Coronary artery (tissue), 2 donors: ENCODE data around the gene HELZ.

Experiments used
- DNase-seq: peaks from one replicate; pipeline ENCODE4 v3.0.0-alpha.2; 2017; ENCODE audit warnings: low spot score
- H3K27ac ChIP-seq, 2 donors: fragments of 200-600 bp; sonication (generic); one replicate each; pipeline ENCODE4 v1.5.1; 2016 to 2019
- H3K4me3 ChIP-seq: fragments of 200-600 bp; sonication (generic); 2 replicates; pipeline ENCODE4 v1.5.1; 2016; ENCODE audit warnings: mild to moderate bottlenecking, moderate library complexity
- CTCF ChIP-seq: fragments of 200-600 bp; sonication (generic); IDR thresholded peaks from one replicate; pipeline ENCODE4 v1.5.1; 2019; ENCODE audit warnings: antibody characterized with exemption

Gene HELZ

GRCh38 chr17:67174190-67174589, 70.8 kb downstream of the HELZ start:
- Histone ChIP-seq H3K4me3 (no peak overlapping the region), H3K27ac (no peak overlapping the region)
- TF ChIP-seq CTCF = no peak
- no peak for DNase-seq

DNA sequence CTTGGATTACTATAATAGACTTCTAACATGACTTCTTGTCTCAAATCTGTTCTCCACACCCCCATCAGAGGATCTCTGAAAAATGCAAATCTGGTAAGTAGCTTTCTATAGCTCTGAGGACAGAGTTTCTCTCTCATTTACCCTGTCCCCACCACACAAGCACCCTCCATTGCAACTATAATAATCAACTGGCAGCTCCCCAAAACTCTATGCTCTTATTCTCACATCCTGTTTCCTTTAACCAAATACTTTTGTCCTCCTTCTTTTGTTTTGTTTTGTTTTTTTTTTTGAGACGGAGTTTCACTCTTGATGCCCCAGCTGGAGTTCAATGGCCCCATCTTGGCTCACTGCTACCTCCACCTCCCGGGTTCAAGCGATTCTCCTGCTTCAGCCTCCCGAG, 73.4 kb downstream of the HELZ start:
- no peak overlapping the region for H3K4me3 ChIP-seq
- DNase-seq = no peak
- no peak overlapping the region for H3K27ac ChIP-seq
- TF ChIP-seq CTCF = no peak

DNA sequence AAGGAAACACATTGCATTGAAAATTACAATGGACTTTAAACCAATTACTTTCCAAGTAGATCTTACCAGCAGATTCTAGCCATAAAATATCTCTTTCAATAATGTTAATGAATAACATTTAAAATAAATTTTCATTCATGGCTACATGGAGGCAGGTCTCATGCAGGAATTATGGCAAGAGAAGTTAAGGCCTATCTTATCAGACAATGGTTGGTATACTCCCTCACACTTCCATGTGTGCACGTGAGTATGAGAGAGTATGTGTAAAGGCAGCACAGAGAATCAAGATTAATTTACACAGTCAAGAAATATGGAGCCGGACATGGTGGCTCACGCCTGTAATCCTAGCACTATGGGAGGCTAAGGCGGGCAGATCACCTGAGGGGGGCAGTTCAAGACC, 76.5 kb downstream of the HELZ start:
- no peak overlapping the region for H3K27ac ChIP-seq
- DNase-seq = no peak
- no peak overlapping the region for H3K4me3 ChIP-seq
- no peak for TF ChIP-seq CTCF

DNA sequence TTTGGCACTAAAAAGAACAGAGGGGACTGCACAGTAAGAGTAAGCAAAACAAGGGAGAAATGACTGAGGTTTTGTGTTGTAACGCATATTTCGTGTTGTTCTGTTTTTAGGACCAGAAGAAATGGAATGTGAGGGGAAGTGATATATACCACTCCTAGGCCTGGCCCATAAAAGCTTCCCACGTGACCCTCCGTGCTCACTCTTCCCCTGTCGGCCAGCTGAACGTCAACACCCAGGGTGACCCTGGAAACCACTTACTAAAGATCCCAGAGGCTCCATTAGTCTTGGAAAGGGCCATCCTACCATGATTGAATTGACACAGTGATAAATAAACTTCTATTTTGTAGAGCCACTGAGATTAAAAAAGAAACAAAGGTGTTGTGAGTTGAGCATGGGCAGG, 79.8 kb downstream of the HELZ start:
- TF ChIP-seq CTCF = no peak
- Histone ChIP-seq H3K4me3 (no peak overlapping the region), H3K27ac (no peak overlapping the region)
- DNase-seq = no peak

- TF ChIP-seq CTCF = no peak
- no peak for DNase-seq
- no peak overlapping the region for H3K4me3 ChIP-seq
- H3K27ac ChIP-seq = no peak overlapping the region
These were observed 80.7 kb downstream of the HELZ start for GRCh38 chr17:67164302-67164701.

GRCh38 chr17:67162771-67163170, 82.2 kb downstream of the HELZ start:
- DNase-seq = no peak
- no peak overlapping the region for H3K27ac ChIP-seq
- no peak overlapping the region for H3K4me3 ChIP-seq
- no peak for TF ChIP-seq CTCF

- no peak overlapping the region for H3K27ac ChIP-seq
- no peak for DNase-seq
- TF ChIP-seq CTCF = no peak
These were observed 83.4 kb downstream of the HELZ start for GRCh38 chr17:67161573-67161972.

More at GRCh38 chr17:67161573-67161972, 83.4 kb downstream of the HELZ start:
- H3K4me3 ChIP-seq = no peak overlapping the region
